Activated CD4-positive, CD25-positive, alpha-beta regulatory T cell treated with anti-CD3 and anti-CD28 coated beads, Interleukin-2, amount 50 U/mL, for 24 hours (primary cell): ENCODE results near the gene UBE2M.
"Not testable (repeated sequence)": the region's sequence is repeated elsewhere in the genome, so short reads cannot be mapped to it uniquely, and the experiment has no call there.

ENCODE experiments used
- ATAC-seq, 2 donors: fragments of 150-1000 bp; cut with Tn5 transposase; one replicate each; pipeline ENCODE4 v1.10.0; 2021; ENCODE audit warnings: mild to moderate bottlenecking in 1 of 2, moderate library complexity in 1 of 2

UBE2M gene

DNA sequence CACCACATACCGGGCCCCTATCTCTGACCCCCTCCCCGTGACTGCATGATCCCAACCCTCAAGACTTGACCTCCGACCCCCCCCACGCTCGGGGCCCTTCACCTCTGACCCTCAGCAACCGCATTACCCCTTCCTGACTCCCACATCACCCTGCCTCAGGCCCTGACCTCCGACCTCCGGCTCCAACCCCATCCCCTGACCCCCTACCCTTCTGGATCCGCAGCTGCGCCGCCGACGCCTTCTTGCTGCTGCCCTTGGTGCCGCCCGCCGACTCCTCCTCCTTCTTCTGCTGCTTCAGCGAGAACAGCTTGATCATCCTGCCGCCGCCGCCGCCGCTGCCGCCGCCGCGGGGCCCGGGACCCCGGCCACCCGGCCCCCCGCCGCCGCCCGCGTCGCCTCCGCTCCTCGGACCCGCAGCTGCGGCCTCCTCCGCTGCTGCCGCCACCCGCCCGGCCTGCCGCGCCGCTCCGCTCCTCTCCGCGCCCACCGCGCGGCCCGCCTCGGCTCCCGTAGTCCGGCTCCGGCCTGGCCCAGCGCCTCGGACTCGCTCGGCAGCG is at the start of gene UBE2M:
TSS of gene UBE2M (minus strand) at position 546 of the 557 bp plus-strand sequence. CDS start at position 316, 230 bp downstream.
- peak; percentile 3 to 6 for ATAC-seq

DNA sequence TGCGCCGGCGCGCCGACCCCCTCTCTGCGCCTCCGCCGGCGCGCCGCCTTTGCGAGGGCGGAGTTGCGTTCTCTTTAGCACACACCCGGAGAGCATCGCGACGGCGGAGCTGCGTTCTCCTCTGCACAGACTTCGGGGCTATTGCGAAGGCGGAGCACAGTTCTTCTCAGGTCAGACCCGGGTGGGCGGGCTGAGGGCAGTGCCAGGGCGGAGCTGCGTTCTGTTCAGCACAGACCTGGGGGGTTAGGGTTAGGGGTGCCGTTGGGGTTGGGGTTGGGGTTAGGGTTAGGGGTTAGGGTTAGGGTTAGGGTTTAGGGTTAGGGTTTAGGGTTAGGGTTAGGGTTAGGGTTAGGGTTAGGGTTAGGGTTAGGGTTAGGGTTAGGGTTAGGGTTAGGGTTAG is 48.8 kb upstream of the UBE2M start:
- not testable (repeated sequence) for ATAC-seq

DNA sequence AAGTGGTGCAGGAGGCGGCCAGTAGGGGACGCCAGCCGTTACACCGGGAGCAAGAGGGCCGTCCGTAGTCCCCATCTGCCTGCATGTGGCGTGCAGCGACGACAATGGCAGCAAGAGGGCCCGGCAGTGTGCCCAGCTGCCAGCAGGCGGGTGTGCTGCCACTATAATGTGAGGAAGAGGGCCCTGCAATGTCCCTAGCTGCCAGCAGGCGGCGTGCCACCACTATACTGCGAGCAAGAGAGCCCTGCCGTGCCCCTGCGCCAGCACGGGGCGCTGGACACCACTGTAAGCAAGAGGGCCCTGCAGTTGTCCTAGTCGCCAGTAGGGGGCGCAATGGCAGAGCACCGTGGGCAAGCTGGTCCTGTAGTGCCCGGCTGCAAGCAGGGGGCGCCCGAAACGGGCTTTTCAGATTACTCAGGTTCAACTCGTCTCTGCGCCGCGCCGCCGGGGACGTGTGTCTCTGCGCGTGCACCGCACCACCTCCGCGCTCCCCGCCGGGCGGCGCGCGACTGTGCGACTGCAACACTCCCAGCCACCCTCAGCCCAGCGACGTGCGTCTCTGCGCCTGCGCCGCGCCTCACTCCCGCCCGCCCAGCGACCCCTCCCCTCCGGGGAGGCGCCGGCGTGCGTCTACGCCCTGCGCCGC is 48.0 kb upstream of the UBE2M start:
- ATAC-seq = not testable (repeated sequence)

DNA sequence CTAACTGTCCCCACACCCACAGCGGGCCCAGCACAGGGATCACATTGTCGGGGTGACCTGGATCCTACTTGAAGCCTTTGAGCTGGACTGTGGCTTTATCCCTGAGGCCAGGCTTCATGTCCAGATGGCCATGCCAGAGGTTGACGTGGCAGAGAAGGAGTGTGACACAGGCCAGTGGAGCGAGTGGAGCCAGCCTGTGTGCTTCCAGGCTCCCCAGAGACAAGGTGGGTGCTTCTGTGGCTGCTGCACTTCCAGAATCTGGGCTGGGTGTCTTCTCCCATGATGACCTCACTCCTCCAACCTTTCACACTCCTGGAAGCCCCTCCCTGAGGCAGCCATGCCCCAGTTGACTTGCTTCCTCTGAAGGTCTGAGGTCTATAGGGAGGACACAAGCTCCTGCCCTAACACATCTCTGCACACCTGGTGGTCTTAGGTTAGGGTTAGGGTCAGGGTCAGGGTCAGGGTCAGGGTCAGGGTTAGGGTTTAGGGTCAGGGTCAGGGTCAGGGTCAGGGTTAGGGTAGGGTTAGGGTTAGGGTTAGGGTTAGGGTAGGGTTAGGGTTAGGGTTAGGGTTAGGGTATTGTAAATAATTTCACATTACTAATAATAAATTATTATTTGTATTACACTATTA is 27.8 kb upstream of the UBE2M start:
- ATAC-seq = no peak

DNA sequence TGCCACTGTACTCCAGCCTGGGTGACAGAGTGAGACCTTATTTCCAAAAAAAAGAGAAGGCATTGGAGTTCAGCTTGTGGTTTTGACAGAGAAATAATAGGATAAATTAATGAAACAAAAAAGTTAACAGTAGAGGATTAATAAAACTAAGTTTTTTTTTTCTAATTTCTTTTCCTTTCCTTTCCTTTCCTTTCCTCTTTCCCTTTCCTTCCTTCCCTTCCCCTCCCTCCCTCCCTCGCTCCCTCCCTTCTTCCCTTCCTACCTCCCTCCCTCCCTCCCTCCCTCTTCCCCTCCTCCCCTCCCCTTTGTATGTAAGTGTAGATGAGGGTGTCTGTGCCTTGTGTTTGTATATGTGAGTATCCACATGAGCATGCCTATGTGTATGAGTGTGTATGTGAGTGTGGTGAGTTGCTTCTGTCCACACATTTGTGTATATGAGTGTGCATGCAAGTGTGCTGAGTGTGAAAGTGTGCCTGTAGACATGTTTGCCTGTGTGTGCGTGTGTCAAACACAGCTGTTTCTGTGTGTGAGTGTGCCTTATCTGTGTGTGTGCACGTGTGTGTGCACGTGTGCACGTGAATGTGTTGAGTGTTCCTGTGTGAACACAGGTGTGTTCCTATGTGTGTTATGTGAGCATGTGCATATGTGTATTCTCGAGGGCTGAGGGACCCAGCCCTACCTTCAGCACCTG is 27.2 kb upstream of the UBE2M start:
- ATAC-seq = no peak

DNA sequence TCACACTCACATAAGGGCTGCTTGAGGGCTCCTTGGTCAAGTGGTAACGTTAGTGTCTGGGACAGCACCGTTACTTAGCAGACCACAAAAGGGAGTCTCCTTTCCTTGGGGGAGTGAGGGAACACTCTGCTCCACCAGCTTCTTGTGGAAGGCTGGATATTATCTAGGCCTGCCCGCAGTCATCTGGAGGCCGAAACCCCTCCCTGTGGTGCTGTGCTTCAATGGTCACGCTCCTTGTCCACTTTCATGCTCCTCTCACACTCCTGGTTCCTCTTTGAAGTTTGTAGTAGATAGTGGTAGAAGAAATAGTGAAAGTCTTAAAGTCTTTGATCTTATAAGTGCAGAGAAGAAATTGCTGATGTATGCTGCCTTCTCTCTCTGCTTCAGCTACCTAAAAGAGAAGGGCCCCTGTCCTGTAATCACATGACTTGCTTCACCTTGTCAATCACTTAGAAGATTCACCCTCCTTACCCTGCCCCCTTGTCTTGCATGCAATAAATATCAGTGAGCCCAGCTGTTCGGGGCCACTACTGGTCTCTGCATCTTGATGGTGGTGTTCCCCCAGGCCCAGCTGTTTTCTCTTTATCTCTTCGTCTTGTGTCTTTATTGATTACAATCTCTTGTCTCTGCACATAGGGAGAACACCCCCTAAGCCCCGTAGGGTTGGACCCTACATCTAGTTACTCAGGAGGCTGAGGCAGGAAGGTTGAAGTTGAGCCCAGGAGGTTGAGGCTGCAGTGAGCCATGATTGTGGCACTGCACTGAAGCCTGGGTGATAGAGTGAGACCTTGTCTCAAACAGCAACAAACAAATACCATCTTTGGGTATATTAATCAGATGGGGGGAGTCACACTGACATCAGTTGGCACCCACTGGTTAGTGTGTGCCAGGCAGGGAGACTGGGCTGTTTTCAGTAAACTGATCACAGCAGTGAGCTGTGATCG is 26.4 kb upstream of the UBE2M start:
- ATAC-seq = no peak

DNA sequence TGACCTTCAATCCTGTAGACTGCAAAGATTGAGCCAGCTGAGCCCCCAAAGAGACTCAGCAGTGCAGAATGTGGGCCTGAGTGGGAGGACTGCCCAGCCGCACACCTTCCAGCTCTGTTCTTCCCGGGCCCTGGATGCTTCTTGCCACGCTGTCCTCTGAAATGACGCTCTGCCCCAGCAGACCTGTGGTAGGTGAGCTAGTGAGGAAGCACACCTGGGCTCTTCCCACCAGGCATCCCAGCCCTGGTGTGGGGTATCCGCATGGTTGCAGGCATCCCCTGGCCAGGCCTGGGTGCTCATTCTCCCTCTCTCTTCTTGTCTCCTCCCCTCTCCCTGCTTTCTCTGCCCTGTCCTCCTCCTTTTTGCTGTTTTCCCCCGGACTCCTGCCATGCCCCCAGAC is 24.6 kb upstream of the UBE2M start:
- ATAC-seq = no peak

DNA sequence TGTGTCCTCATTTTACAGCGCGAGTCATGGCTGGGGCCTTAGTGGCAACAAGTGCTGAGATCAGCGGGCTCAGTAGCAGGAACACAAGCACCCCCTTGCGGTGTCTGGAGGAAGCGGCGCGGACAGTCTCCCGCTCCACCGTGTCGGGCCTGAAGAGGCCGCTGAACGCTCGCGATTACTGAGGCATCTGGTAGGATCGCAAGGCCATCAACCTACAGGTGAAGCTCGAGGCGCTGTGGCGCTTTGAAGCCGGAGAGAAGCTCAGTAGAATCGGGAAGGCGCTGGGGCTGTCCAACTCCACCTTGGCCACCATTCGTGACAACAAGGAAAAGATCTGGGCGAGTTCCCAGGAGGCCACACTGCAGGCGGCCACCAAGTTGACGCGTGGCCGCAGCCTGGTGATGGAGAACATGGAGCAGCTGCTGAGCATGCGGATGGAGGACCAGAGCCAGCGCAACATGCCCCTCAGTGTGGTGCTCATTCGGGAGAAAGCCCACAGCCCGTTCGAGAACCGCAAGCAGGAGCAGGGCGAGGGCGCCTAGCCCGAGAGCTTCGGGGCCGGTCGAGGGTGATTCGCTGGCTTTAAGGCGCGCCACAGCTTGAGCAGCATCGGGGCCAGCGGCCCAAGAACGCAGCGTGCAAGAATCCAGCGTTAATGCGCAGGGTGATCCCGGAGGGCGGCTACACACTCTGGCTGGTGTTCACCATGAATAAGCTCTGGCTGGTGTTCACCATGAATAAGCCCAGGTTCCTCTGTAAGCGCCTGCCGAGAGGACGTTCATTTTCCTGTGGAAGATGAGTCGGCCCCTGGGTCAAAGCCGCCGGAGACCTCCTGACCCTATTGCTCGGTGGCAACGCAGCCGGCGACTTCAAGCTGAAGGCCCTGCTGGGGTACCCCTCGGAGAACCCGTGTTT is 23.1 kb upstream of the UBE2M start:
- ATAC-seq = peak; percentile 94 to 97

DNA sequence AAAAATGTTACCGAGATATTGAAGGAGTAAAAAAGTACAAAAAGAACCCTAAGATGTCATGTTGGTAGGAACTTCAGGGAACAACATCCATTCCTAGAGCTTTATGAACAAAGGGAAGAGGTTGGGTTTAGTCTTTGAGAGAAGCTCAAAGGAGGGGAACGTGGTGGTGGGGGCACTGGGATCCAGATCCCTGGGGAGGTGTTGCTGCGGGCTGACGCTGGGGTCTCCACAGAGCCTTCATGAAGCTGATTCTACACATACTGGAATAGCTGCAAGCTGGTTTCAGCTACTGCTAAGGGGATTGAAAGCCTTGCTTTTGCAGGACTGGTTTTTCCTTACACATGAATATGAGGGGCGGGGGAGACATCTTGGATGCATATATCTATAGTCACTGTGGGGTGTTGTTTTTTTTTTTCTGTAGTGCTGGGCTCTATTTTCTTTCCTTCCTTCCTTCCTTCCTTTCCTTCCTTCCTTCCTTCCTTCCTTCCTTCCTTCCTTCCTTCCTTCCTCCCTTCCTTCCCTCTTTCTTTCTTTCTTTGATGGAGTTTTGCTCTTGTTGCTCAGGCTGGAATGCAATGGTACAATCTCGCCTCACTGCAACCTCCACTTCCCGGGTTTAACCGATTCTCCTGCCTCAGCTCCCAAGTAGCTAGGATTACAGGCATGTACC is 21.2 kb upstream of the UBE2M start:
- no peak for ATAC-seq

DNA sequence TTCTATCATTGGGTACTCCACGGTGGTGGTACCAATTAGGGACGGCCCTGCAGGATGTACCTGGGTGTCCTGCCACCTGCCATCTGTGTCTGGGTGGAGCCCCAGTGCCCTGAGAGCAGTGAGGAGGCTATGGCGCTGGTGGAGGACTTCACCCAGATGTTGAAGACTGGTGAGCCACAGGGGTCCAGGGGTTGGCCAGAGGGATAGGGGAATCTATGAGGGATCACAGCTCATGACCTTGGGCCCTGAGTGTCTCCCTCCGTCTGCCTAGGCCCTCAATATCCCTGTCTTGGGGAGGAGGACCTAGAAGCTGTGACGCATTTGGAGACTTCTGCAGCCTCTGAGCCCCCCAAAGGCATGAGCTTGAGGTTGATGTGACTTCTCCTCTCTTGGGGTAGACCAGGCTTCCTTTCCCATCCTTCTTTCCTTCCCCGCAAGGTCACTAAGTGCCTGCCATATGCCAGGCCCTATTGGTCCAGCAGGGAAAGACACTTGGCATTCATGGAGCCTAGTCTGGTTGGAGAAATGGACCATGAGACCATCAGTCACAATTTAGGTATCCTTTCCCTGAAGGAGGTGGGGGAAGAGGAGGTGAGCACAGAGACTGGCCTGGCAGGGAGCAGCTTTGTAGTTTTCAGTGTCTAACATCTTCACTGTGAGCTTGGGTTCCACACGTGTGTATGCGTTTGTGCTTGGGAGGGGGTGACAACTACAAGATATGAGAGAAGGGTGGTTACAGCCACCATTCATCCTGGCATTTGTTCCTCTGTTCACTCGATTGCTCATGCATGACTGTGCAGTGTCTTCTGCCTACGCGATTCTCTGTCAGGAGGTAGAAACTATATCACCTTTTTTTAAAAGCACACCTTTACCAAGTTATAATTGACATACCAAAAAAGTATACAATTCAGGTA is 19.9 kb upstream of the UBE2M start:
- ATAC-seq = peak in 1 of 2 donors; percentile 16

DNA sequence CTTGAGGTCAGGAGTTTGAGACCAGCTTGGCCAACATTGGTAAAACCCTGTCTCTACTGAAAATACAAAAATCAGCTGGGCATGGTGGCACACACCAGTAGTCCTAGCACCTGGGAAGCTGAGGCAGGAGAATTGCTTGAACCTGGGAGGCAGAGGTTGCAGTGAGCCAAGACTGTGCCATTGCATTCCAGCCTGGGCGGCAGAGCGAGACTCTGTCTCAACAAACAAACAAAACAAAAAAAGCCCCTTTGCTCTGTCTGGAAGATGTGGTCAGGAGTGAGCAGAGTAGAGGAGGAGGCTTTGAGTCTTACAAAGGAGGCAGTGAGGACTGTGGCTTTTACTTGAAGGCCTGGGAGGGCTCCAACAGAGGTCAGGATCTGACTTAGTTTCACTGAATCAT is 19.2 kb upstream of the UBE2M start:
- ATAC-seq = not testable (repeated sequence)

DNA sequence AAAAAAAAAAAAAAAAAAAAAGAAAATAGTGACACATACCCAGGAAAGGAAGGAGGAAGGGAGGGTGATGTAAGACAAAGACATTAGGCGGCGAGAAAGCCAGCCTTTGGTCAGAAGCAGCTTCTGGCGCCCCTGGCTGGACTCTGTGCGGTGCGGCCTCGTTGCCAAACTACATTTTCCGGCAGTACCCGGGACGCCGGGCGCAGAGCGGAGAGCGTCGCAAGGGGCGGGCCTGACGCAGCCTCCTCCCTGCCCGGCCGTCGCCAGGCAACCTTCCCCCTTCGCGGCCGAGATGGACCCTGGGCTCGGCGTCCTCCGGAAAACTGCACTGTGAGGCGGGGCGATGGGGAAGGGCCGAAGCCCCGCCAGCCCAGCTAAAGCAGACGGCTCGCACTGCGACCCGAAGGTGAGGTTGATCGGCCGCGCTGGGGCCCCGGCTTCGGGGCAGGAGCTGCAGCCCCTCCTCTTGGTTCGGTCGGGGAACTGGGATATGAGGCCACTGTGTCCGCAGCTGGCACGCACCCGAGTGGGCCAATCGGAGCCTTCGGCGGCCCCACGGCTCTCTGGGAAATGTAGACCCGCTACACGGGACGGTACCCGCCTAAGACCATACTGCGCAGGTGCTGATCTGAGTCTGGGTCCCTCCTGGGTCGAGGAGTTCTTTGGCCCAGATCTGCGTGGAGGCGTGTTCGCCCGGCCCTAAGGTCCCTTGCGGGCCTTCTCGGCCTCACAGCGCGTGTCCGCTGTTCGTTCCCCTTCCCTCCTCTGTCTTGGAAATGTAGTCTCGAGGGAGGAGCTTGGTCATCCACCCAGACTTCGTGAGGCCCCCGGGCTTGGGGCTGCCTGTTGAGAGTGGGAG is 17.0 kb upstream of the UBE2M start:
- peak; percentile 34 to 37 for ATAC-seq

DNA sequence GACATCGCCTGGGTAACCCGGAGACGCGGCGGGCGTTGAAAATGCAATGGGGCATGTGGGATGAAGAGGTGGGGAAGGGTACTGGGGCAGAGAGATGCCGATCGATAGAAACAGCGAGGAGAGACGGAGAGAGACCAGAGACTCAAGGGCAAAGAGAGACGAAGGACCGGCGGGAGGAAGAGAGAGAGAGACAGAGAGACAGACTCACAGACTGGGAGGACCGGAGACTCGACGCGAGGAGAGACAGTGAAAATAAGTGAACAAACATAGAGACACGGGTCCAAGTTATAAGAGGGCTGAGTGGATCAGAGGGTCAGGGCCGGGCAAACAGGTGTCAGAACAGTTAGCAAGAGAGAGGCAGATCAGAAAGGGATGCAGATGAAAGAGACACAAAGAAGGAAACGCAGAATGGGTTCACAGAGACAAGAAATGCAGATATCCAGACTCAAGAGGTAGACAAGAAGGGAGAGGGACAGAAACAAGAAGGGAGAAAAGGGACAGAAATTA is 15.3 kb upstream of the UBE2M start:
- no peak for ATAC-seq

DNA sequence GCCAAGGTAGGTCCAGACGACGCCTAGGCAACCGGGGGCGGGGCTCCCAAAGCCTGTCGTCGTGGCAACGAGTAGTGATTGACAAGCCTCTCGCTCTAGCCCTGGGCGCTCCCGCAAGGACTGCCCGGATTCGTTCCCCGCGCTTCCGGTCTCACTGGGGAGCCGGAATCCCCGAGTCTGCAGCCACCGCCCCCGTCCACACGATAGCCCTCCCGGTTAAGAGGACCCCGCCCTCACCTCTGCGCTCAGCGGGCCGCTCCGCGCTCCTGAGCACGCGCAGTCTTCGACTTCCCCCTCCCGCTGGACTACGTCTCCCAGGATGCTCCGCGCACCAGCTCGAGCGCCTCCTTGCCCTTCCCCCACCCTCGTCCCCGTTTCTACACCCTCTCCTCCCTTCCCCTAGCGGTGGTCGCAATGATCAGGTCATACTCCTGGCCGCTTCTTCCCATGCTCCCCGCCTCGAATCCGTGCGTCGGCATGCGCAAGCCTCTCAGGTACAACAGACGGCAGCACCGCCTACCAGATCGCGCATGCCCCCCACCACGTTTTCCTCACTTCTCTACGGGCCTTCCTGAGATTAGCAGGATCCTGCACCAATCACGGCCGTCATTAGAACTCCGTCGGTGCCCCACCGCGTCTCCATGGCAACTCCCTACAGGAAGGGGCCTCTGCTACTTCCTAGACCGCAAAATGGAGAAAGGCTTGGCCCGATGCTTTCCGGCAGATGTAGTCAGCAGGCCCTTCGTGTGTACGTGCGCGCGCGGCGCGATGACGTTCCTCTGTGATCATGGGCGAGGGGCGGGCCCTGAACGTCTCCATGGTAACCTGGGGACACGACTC is 14.6 kb upstream of the UBE2M start, which contains the start of gene MZF1:
TSS of gene MZF1 (minus strand) at position 518 of the 840 bp plus-strand sequence. CDS start 1,946 bp downstream, outside the sequence.
- peak; percentile 72 to 77 for ATAC-seq

DNA sequence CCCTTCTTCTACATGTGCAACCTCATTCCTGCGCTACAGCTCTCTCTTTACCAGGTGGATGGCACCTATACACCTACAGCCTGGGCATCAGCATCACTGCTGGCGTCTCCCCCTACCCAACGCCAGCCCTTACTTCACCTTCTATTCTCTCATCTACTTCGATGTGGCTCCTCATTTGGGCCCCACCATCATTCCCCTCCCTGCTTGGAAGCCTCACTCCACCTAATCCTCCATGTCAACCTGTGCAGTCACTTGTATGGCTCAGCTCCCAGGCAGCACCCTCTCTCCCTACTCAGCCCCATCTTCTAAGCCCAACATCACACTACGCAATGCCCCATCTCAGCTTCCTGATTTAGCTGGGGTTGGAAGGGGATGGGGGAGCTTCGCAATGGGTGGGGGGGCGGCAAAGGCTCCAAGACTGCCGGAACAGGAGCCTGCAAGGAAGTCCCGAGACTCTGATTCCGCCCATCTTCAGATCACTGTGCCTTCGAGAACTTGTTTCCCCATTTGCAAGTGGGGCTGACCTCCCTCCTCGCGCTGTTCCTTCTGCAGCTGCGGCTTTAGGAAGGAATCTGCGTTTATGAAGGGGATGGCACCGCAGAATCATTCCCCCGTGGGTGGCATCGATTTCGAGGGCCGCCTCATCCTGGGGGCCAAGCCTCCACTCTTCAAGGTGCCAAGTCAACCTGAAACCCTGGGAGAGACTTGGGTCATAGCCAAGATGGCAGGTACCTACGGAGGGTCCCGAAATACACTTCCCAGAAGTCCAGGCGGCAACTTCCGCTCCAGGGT is 13.8 kb upstream of the UBE2M start:
- no peak for ATAC-seq

DNA sequence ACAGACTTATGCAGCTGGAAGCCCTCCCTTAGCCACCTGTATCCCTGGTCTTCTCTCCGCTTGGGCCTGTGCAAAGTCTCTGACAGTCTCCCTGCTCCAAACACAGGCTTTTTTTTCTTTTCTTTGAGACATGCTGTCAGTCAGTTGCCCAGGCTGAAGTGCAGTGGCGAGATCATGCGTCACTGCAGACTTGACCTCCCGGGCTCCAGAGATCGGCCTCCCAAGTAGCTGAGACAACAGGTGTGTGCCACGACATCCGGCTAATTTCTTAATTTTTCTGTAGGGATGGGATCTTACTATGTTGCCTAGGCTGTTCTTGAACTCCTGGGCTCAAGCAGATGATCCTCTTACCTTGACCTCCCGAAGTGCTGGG is 13.2 kb upstream of the UBE2M start:
- ATAC-seq = no peak
